MM.1S (cell line): Measurements from ENCODE around the gene MMS22L.

ENCODE experiments used
- DNase-seq: peaks from one replicate; pipeline ENCODE4 v3.0.0-alpha.2; 2015
- H2AFZ ChIP-seq: fragments of 300-600 bp; sonication (generic); 2 replicates; pipeline ENCODE4 v1.6.0; 2016; ENCODE audit warnings: antibody characterized with exemption, low read length
- H3F3A ChIP-seq: fragments of 300-600 bp; sonication (generic); 2 replicates; pipeline ENCODE4 v1.6.1; 2016; ENCODE audit warnings: mild to moderate bottlenecking, antibody characterized with exemption, low read length, moderate library complexity, mixed read lengths; ENCODE audit not compliant: insufficient read depth
- H3K27ac ChIP-seq: fragments of 300-600 bp; sonication (generic); 2 replicates; pipeline ENCODE4 v1.5.1; 2016; ENCODE audit warnings: mild to moderate bottlenecking, low read length
- H3K27me3 ChIP-seq: fragments of 300-600 bp; sonication (generic); replicated peaks from 2 replicates; pipeline ENCODE4 v1.6.0; 2016; ENCODE audit warnings: low read length; ENCODE audit not compliant: insufficient read depth
- H3K36me3 ChIP-seq: fragments of 300-600 bp; sonication (generic); replicated peaks from 2 replicates; pipeline ENCODE4 v1.6.1; 2016; ENCODE audit warnings: mild to moderate bottlenecking, low read length, mixed read lengths; ENCODE audit not compliant: insufficient read depth
- H3K4me1 ChIP-seq: fragments of 300-600 bp; sonication (generic); 2 replicates; pipeline ENCODE4 v1.6.1; 2016; ENCODE audit warnings: low read length, mixed read lengths
- H3K4me2 ChIP-seq: fragments of 300-600 bp; sonication (generic); 2 replicates; pipeline ENCODE4 v1.6.0; 2016; ENCODE audit warnings: low read depth, low read length
- H3K4me3 ChIP-seq: fragments of 300-600 bp; sonication (generic); 2 replicates; pipeline ENCODE4 v1.5.1; 2016; ENCODE audit warnings: low read length, mixed read lengths
- H3K79me2 ChIP-seq: fragments of 300-600 bp; sonication (generic); 2 replicates; pipeline ENCODE4 v1.6.1; 2016; ENCODE audit warnings: mixed run types, low read length, mixed read lengths
- H3K9ac ChIP-seq: fragments of 300-600 bp; sonication (generic); 2 replicates; pipeline ENCODE4 v1.6.1; 2016; ENCODE audit warnings: low read length, mixed read lengths
- H3K9me2 ChIP-seq: fragments of 300-600 bp; sonication (generic); replicated peaks from 2 replicates; pipeline ENCODE4 v1.6.1; 2016; ENCODE audit warnings: mild to moderate bottlenecking, low read length, mixed read lengths; ENCODE audit not compliant: insufficient read depth
- H3K9me3 ChIP-seq: fragments of 300-600 bp; sonication (generic); replicated peaks from 2 replicates; pipeline ENCODE4 v1.6.1; 2016; ENCODE audit warnings: mild to moderate bottlenecking, low read length, mixed read lengths; ENCODE audit not compliant: insufficient read depth
- H4K20me1 ChIP-seq: fragments of 300-600 bp; sonication (generic); 2 replicates; pipeline ENCODE4 v1.6.1; 2016; ENCODE audit warnings: mild to moderate bottlenecking, low read length, moderate library complexity, mixed read lengths; ENCODE audit not compliant: insufficient read depth
- CTCF ChIP-seq: fragments of 300-600 bp; sonication (generic); IDR thresholded peaks from 2 replicates; pipeline ENCODE4 v1.5.1; 2016; ENCODE audit warnings: antibody characterized with exemption, low read length, mixed read lengths
- EZH2 ChIP-seq: fragments of 300-600 bp; sonication (generic); optimal IDR thresholded peaks from 2 replicates; pipeline ENCODE3; 2017; ENCODE audit warnings: low read depth, mild to moderate bottlenecking, antibody characterized with exemption, low read length, mixed read lengths
- EZH2phosphoT487 ChIP-seq: fragments of 300-600 bp; sonication (generic); IDR thresholded peaks from 2 replicates; pipeline ENCODE4 v1.6.1; 2018; ENCODE audit warnings: antibody characterized with exemption, low read length

The MMS22L gene

DNA sequence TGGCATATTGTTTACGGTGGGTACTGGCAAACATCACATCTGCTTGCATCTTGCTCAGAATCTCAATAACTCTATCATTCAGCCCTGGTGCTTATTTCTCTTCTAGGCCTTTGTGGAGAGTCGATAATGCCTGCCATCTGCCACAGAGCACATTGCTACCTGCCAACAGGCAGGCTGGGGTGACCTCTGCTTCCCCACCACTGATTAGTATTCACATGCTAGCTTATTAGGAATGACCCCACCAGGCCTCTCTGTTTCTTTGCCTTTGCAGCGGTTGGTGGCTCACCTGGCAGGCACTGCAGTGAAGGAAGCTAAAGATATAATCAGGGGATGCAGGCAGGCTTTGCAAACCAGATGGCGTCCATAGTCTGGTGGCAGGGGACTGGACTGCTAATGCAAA, 154.5 kb downstream of the MMS22L start:
- Histone ChIP-seq H4K20me1 (no peaks in the 10 kb centered on the region), H3K27ac (no peak overlapping the region), H3K9ac (no peak overlapping the region), H3K4me3 (no peak overlapping the region), H3K4me1 (no peaks in the 10 kb centered on the region), H3F3A (no peaks in the 10 kb centered on the region), H3K9me3 (no peaks in the 10 kb centered on the region), H3K27me3 (no peaks in the 10 kb centered on the region), H2AFZ (no peak overlapping the region), H3K36me3 (no peaks in the 10 kb centered on the region), H3K9me2 (no peaks in the 10 kb centered on the region), H3K4me2 (no peak overlapping the region), H3K79me2 (no peaks in the 10 kb centered on the region)
- DNase-seq = no peak
- no peak for TF ChIP-seq CTCF
- TF ChIP-seq EZH2phosphoT487 = no peak
- TF ChIP-seq EZH2 = no peak

- H3K4me3 ChIP-seq = no peak overlapping the region
- H3K4me2 ChIP-seq = no peak overlapping the region
- no peak overlapping the region for H2AFZ ChIP-seq
- no peaks in the 10 kb centered on the region for H3K9me3 ChIP-seq
- no peaks in the 10 kb centered on the region for H4K20me1 ChIP-seq
- H3K9ac ChIP-seq = no peak overlapping the region
- DNase-seq = no peak
- H3K79me2 ChIP-seq = no peaks in the 10 kb centered on the region
- no peak overlapping the region for H3K27ac ChIP-seq
- H3K4me1 ChIP-seq = no peaks in the 10 kb centered on the region
- no peaks in the 10 kb centered on the region for H3F3A ChIP-seq
- H3K36me3 ChIP-seq = no peaks in the 10 kb centered on the region
- no peaks in the 10 kb centered on the region for H3K27me3 ChIP-seq
- H3K9me2 ChIP-seq = no peaks in the 10 kb centered on the region
- no peak for TF ChIP-seq EZH2phosphoT487
These were observed 159.4 kb downstream of the MMS22L start for GRCh38 chr6:97123652-97124051.

- H4K20me1 ChIP-seq = no peaks in the 10 kb centered on the region
- no peaks in the 10 kb centered on the region for H3K9me2 ChIP-seq
- no peaks in the 10 kb centered on the region for H3K36me3 ChIP-seq
- TF ChIP-seq CTCF = no peak
- no peak for TF ChIP-seq EZH2
- TF ChIP-seq EZH2phosphoT487 = no peak
- no peaks in the 10 kb centered on the region for H3K27me3 ChIP-seq
- no peak overlapping the region for H2AFZ ChIP-seq
- DNase-seq = no peak
- H3K4me1 ChIP-seq = no peaks in the 10 kb centered on the region
- no peak overlapping the region for H3K4me2 ChIP-seq
- H3K27ac ChIP-seq = no peak overlapping the region
- no peak overlapping the region for H3K4me3 ChIP-seq
- H3K9me3 ChIP-seq = no peaks in the 10 kb centered on the region
- H3K79me2 ChIP-seq = no peaks in the 10 kb centered on the region
- no peaks in the 10 kb centered on the region for H3F3A ChIP-seq
- no peak overlapping the region for H3K9ac ChIP-seq
These were observed 159.9 kb downstream of the MMS22L start for GRCh38 chr6:97123112-97123511.

- Histone ChIP-seq H4K20me1 (no peaks in the 10 kb centered on the region), H2AFZ (no peak overlapping the region), H3K9ac (no peak overlapping the region), H3K4me3 (no peak overlapping the region), H3K9me3 (no peaks in the 10 kb centered on the region), H3K27me3 (no peaks in the 10 kb centered on the region), H3F3A (no peaks in the 10 kb centered on the region), H3K4me1 (no peaks in the 10 kb centered on the region), H3K9me2 (no peaks in the 10 kb centered on the region), H3K27ac (no peak overlapping the region), H3K79me2 (no peaks in the 10 kb centered on the region), H3K36me3 (no peaks in the 10 kb centered on the region), H3K4me2 (no peak overlapping the region)
- DNase-seq = no peak
- TF ChIP-seq EZH2 = no peak
- no peak for TF ChIP-seq EZH2phosphoT487
- TF ChIP-seq CTCF = no peak
These were observed 162.5 kb downstream of the MMS22L start for GRCh38 chr6:97120511-97120910.
